T-helper 17 cell (primary cell): ENCODE results near the gene HYKK. TPM values are rescaled to one million over a fixed set of nuclear protein-coding genes. Genes with fewer than 3 reads are reported as not detected.
"Not testable (repeated sequence)": the region's sequence is repeated elsewhere in the genome, so short reads cannot be mapped to it uniquely, and the experiment has no call there.

ENCODE experiments used
- ATAC-seq: fragments of 150-1000 bp; cut with Tn5 transposase; 2 replicates; pipeline ENCODE4 v1.10.0; 2021; ENCODE audit warnings: mild to moderate bottlenecking, moderate library complexity
- DNase-seq, 3 donors: peaks; one replicate each; pipeline versions ENCODE4 v3.0.0 to v3.0.0-alpha.2; 2020 to 2021
- H3K9me3 ChIP-seq: one replicate; pipeline ENCODE4 v1.7.0; 2013; ENCODE audit warnings: low read length, mild to moderate bottlenecking; ENCODE audit not compliant: control insufficient read depth, poor library complexity, severe bottlenecking
- H3K27ac Mint-ChIP-seq: one replicate; pipeline ENCODE4 v1.8.0; 2022; ENCODE audit warnings: mild to moderate bottlenecking, moderate library complexity, mixed read lengths
- H3K27me3 Mint-ChIP-seq: one replicate; pipeline ENCODE4 v1.8.0; 2022; ENCODE audit warnings: mixed read lengths
- H3K36me3 Mint-ChIP-seq: one replicate; pipeline ENCODE4 v1.8.0; 2022; ENCODE audit warnings: low read depth, mixed read lengths
- H3K4me1 Mint-ChIP-seq: one replicate; pipeline ENCODE4 v1.8.0; 2022; ENCODE audit warnings: mild to moderate bottlenecking, mixed read lengths
- H3K4me3 Mint-ChIP-seq: one replicate; pipeline ENCODE4 v1.8.0; 2022; ENCODE audit warnings: mild to moderate bottlenecking, moderate library complexity, mixed read lengths
- total RNA-seq, 4 donors: library from RNA in 2 of 4; stranded (reverse) in 2 of 4; gene quantifications; one replicate each; pipeline ENCODE4 v1.2.3 and lab custom pipeline; 2022 to 2026

Gene HYKK
- total RNA-seq, 2 donors from 2014 or later = 1.1 to 2.0 TPM

GRCh38 chr15:78550815-78551214 lies 43.4 kb downstream of the HYKK start:
- Mint-ChIP-seq H3K4me1 (peaks cover 9% of the 10 kb centered on the region), H3K4me3 (no peak overlapping the region), H3K27me3 (no peaks in the 10 kb centered on the region), H3K27ac (no peak overlapping the region), H3K36me3 (peaks cover 8% of the 10 kb centered on the region)
- no peaks in the 10 kb centered on the region for H3K9me3 ChIP-seq
- DNase-seq = no peak
- ATAC-seq = no peak

GRCh38 chr15:78551902-78552301 lies 44.5 kb downstream of the HYKK start:
- Mint-ChIP-seq H3K4me1 (peaks cover 9% of the 10 kb centered on the region), H3K36me3 (peaks cover 8% of the 10 kb centered on the region), H3K4me3 (no peak overlapping the region), H3K27ac (peak overlapping the region; percentile 37), H3K27me3 (no peaks in the 10 kb centered on the region)
- no peaks in the 10 kb centered on the region for H3K9me3 ChIP-seq
- ATAC-seq = no peak
- no peak for DNase-seq

- peaks cover 10% of the 10 kb centered on the region for H3K36me3 Mint-ChIP-seq
- DNase-seq (no peak), ATAC-seq (no peak)
- no peaks in the 10 kb centered on the region for H3K27me3 Mint-ChIP-seq
- peaks cover 9% of the 10 kb centered on the region for H3K4me1 Mint-ChIP-seq
- H3K27ac Mint-ChIP-seq = peak overlapping the region; percentile 37
- no peaks in the 10 kb centered on the region for H3K9me3 ChIP-seq
- no peak overlapping the region for H3K4me3 Mint-ChIP-seq
Observed at GRCh38 chr15:78552597-78552996, 45.2 kb downstream of the HYKK start.

GRCh38 chr15:78560201-78560600 lies 52.8 kb downstream of the HYKK start:
- H3K4me1 Mint-ChIP-seq, DNase-seq, ATAC-seq, H3K4me3 Mint-ChIP-seq, H3K36me3 Mint-ChIP-seq, H3K27me3 Mint-ChIP-seq, H3K27ac Mint-ChIP-seq, H3K9me3 ChIP-seq: not testable (repeated sequence)

GRCh38 chr15:78561490-78561889 lies 54.1 kb downstream of the HYKK start:
- no peak overlapping the region for H3K27ac Mint-ChIP-seq
- no peak overlapping the region for H3K4me3 Mint-ChIP-seq
- peaks cover 3% of the 10 kb centered on the region for H3K36me3 Mint-ChIP-seq
- DNase-seq (no peak), ATAC-seq (no peak)
- peaks cover 5% of the 10 kb centered on the region for H3K27me3 Mint-ChIP-seq
- H3K9me3 ChIP-seq = no peaks in the 10 kb centered on the region
- peaks cover 15% of the 10 kb centered on the region for H3K4me1 Mint-ChIP-seq

GRCh38 chr15:78563092-78563491 lies 55.7 kb downstream of the HYKK start:
- Mint-ChIP-seq H3K36me3 (no peaks in the 10 kb centered on the region), H3K4me1 (peaks cover 18% of the 10 kb centered on the region), H3K4me3 (no peak overlapping the region), H3K27ac (no peak overlapping the region), H3K27me3 (peaks cover 13% of the 10 kb centered on the region)
- no peak for ATAC-seq
- H3K9me3 ChIP-seq = no peaks in the 10 kb centered on the region
- no peak for DNase-seq

GRCh38 chr15:78564743-78565096 lies 57.3 kb downstream of the HYKK start:
- H3K36me3 Mint-ChIP-seq = no peaks in the 10 kb centered on the region

GRCh38 chr15:78565097-78565950 lies 57.9 kb downstream of the HYKK start, which contains the start of gene CHRNA5:
TSS of gene CHRNA5 (plus strand) at chr15:78565520. CDS start at chr15:78565720, 200 bp downstream.
- peak; percentile 70 for ATAC-seq
- H3K9me3 ChIP-seq = no peaks in the 10 kb centered on the region
- Mint-ChIP-seq H3K4me1 (peaks cover 18% of the 10 kb centered on the region), H3K27me3 (peaks cover 13% of the 10 kb centered on the region), H3K36me3 (no peaks in the 10 kb centered on the region), H3K4me3 (peak within 1 kb of the TSS; percentile 96), H3K27ac (peak within 1 kb of the TSS; percentile 39)
- peak; percentile 4 to 71 (median 55) for DNase-seq

More at GRCh38 chr15:78564743-78565096, 57.3 kb downstream of the HYKK start:
- ATAC-seq (no peak), DNase-seq (no peak)
- Mint-ChIP-seq H3K27ac (peak overlapping the region; percentile 39), H3K4me1 (peaks cover 18% of the 10 kb centered on the region), H3K27me3 (peaks cover 13% of the 10 kb centered on the region), H3K4me3 (peak overlapping the region; percentile 96)
- no peaks in the 10 kb centered on the region for H3K9me3 ChIP-seq

GRCh38 chr15:78565951-78566774 lies 58.8 kb downstream of the HYKK start:
- H3K4me3 Mint-ChIP-seq = peak overlapping the region; percentile 96
- H3K9me3 ChIP-seq = no peaks in the 10 kb centered on the region
- H3K27ac Mint-ChIP-seq = peak overlapping the region; percentile 39
- DNase-seq (no peak), ATAC-seq (peak; percentile 29)
- H3K4me1 Mint-ChIP-seq = peaks cover 18% of the 10 kb centered on the region
- peaks cover 13% of the 10 kb centered on the region for H3K27me3 Mint-ChIP-seq
- H3K36me3 Mint-ChIP-seq = no peaks in the 10 kb centered on the region

- Mint-ChIP-seq H3K4me3 (peak overlapping the region; percentile 15), H3K36me3 (no peaks in the 10 kb centered on the region), H3K4me1 (peaks cover 16% of the 10 kb centered on the region)
Observed at GRCh38 chr15:78567531-78567930, 60.2 kb downstream of the HYKK start.

GRCh38 chr15:78570710-78571109 lies 63.3 kb downstream of the HYKK start:
- Mint-ChIP-seq H3K36me3 (no peaks in the 10 kb centered on the region), H3K4me1 (peaks cover 10% of the 10 kb centered on the region), H3K4me3 (no peak overlapping the region), H3K27ac (no peak overlapping the region), H3K27me3 (peaks cover 13% of the 10 kb centered on the region)
- ATAC-seq (no peak), DNase-seq (no peak)
- H3K9me3 ChIP-seq = no peaks in the 10 kb centered on the region

More at GRCh38 chr15:78567531-78567930, 60.2 kb downstream of the HYKK start:
- no peak overlapping the region for H3K27ac Mint-ChIP-seq
- DNase-seq (no peak), ATAC-seq (no peak)
- H3K27me3 Mint-ChIP-seq = peaks cover 13% of the 10 kb centered on the region
- no peaks in the 10 kb centered on the region for H3K9me3 ChIP-seq

GRCh38 chr15:78571382-78571781 lies 64.0 kb downstream of the HYKK start:
- H3K36me3 Mint-ChIP-seq = no peaks in the 10 kb centered on the region
- peaks cover 9% of the 10 kb centered on the region for H3K27me3 Mint-ChIP-seq
- H3K4me3 Mint-ChIP-seq = no peak overlapping the region
- H3K27ac Mint-ChIP-seq = no peak overlapping the region
- no peak for DNase-seq
- ATAC-seq = no peak
- H3K9me3 ChIP-seq = no peaks in the 10 kb centered on the region
- peaks cover 5% of the 10 kb centered on the region for H3K4me1 Mint-ChIP-seq

- no peak overlapping the region for H3K4me3 Mint-ChIP-seq
Observed at GRCh38 chr15:78573416-78573815, 66.0 kb downstream of the HYKK start.

More at GRCh38 chr15:78573416-78573815, 66.0 kb downstream of the HYKK start:
- H3K9me3 ChIP-seq = no peaks in the 10 kb centered on the region
- no peaks in the 10 kb centered on the region for H3K36me3 Mint-ChIP-seq
- DNase-seq = no peak
- H3K27me3 Mint-ChIP-seq = no peaks in the 10 kb centered on the region
- H3K27ac Mint-ChIP-seq = no peak overlapping the region
- no peaks in the 10 kb centered on the region for H3K4me1 Mint-ChIP-seq
- no peak for ATAC-seq
